BJ (cell line): ENCODE results near the gene KIF16B. TPM values are rescaled to one million over a fixed set of nuclear protein-coding genes. Genes with fewer than 3 reads are reported as not detected.

ENCODE experiments used
- CTCF ChIA-PET: fragments of 350-600 bp; formaldehyde crosslinking; extraction: SDS; loops from one replicate; lab custom pipeline; 2021; ENCODE audit warnings: antibody characterized with exemption, inconsistent platforms; lab: Yijun Ruan, JAX
- POLR2A ChIA-PET: fragments of 300-600 bp; sonication (Branson Sonifier 250); formaldehyde crosslinking; extraction: SDS; loops from one replicate; lab custom pipeline; 2021; ENCODE audit warnings: antibody characterized with exemption; lab: Charles Lee
- DNase-seq: peaks from one replicate; pipeline ENCODE4 v3.0.0-alpha.2; 2011; ENCODE audit warnings: low read depth
- H3K27me3 ChIP-seq: 2 replicates; pipeline ENCODE4 v1.6.0; 2011; ENCODE audit warnings: low read length; ENCODE audit not compliant: control insufficient read depth, insufficient read depth
- H3K36me3 ChIP-seq: 2 replicates; pipeline ENCODE4 v1.5.1; 2011; ENCODE audit warnings: low read length; ENCODE audit not compliant: control insufficient read depth, insufficient read depth
- H3K4me3 ChIP-seq: 2 replicates; pipeline ENCODE4 v1.5.1; 2011; ENCODE audit warnings: low read depth, mild to moderate bottlenecking, control low read depth, low read length
- CTCF ChIP-seq: IDR thresholded peaks from 2 replicates; pipeline ENCODE4 v1.5.1; 2011; ENCODE audit warnings: low read depth, mild to moderate bottlenecking, control low read depth, inconsistent platforms, low read length, moderate library complexity; ENCODE audit not compliant: insufficient read depth
- polyA plus RNA-seq: library from polyadenylated mRNA; depleted of rRNA; stranded (reverse); fragments of >200 nt; gene quantifications from 2 replicates; pipeline ENCODE4 v1.2.3, GENCODE V29; 2011

KIF16B gene
- polyA plus RNA-seq, 1 experiment, result 3.2 TPM

- Histone ChIP-seq H3K36me3 (no peaks in the 10 kb centered on the region), H3K27me3 (no peaks in the 10 kb centered on the region), H3K4me3 (no peak overlapping the region)
- POLR2A ChIA-PET, result no interaction called here
- CTCF ChIA-PET, result no interaction called here
- no peak for TF ChIP-seq CTCF
- DNase-seq, result no peak
These were observed 7.4 kb upstream of the KIF16B start for GRCh38 chr20:16580620-16581019.

- POLR2A ChIA-PET, result no interaction called here
- DNase-seq, result peak; percentile 78
- TF ChIP-seq CTCF, result no peak
- Histone ChIP-seq H3K4me3 (no peak overlapping the region), H3K27me3 (no peaks in the 10 kb centered on the region), H3K36me3 (no peaks in the 10 kb centered on the region)
- CTCF ChIA-PET, result no interaction called here
These were observed 6.9 kb upstream of the KIF16B start for GRCh38 chr20:16580147-16580546.

GRCh38 chr20:16576219-16576618 is 3.0 kb upstream of the KIF16B start:
- no peaks in the 10 kb centered on the region for H3K36me3 ChIP-seq
- DNase-seq, result no peak
- H3K4me3 ChIP-seq, result no peak overlapping the region
- no peaks in the 10 kb centered on the region for H3K27me3 ChIP-seq
- ChIA-PET CTCF (no interaction called here), POLR2A (no interaction called here)
- TF ChIP-seq CTCF, result no peak

- Histone ChIP-seq H3K4me3 (peak overlapping the region; percentile 47), H3K27me3 (no peaks in the 10 kb centered on the region), H3K36me3 (no peaks in the 10 kb centered on the region)
- no peak for TF ChIP-seq CTCF
- POLR2A ChIA-PET, result no interaction called here
- CTCF ChIA-PET, result interaction anchor here (1.4 kb wide), 1 partner anchor 18 kb away, joined by 5 read pairs; no protein-coding TSS in a partner anchor
- no peak for DNase-seq
These were observed 2.3 kb upstream of the KIF16B start for GRCh38 chr20:16575390-16576140.

GRCh38 chr20:16574656-16575355 is 1.6 kb upstream of the KIF16B start:
- ChIA-PET POLR2A (no interaction called here), CTCF (interaction anchor here (1.4 kb wide), 1 partner anchor 18 kb away, joined by 5 read pairs; no protein-coding TSS in a partner anchor)
- no peak for TF ChIP-seq CTCF
- no peaks in the 10 kb centered on the region for H3K27me3 ChIP-seq
- no peaks in the 10 kb centered on the region for H3K36me3 ChIP-seq
- DNase-seq, result peak; percentile 26
- peak overlapping the region; percentile 47 for H3K4me3 ChIP-seq
